ENCODE results near the gene PI16. TPM values are rescaled to one million over a fixed set of nuclear protein-coding genes. Genes with fewer than 3 reads are reported as not detected.
"Not testable (repeated sequence)": the region's sequence is repeated elsewhere in the genome, so short reads cannot be mapped to it uniquely, and the experiment has no call there.

PI16 gene
- total and polyA plus RNA-seq, 2 donors from 2014 or later = 1.7 to 3.5 TPM

DNA sequence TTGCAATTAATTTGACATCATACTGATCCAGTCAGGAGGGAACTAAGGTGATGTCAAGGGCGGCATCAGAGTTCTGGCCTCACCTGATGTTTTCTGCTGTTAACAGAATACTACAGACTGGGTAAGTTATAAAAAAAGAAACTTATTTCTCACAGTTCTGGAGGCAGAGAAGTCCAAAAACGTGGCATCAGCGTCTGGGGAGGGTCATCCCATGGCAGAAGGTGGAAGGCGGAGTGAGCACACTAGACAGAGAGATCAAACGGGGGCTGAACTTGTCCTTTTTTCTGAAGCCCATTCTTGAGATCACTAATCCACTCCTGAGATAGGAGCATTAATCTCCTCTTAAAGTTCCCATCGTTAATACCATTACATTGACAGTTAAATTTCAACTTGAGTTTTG is 34.7 kb downstream of the PI16 start:
- no peak overlapping the region for H3K9ac ChIP-seq (ENCODE audit: low read length in 3 of 3)
- intact Hi-C loops (cut with DNase I) = no loop called here
- no peaks in the 10 kb centered on the region for H3K9me3 ChIP-seq (ENCODE audit: control insufficient read depth in 2 of 3, insufficient read depth in 1 of 3, low read length in 3 of 3)
- H3K27ac ChIP-seq (ENCODE audit: low read depth in 2 of 2, low read length in 2 of 2) = no peak overlapping the region
- FAIRE-seq (no peak), DNase-seq (no peak)
- H3K4me3 ChIP-seq (ENCODE audit: low read length in 3 of 3) = no peak overlapping the region
- peaks cover 4 to 11% (median 5%) of the 10 kb centered on the region in 3 donors for H3K4me1 ChIP-seq (ENCODE audit: control insufficient read depth in 2 of 3, insufficient read depth in 2 of 3, low read depth in 1 of 3, low read length in 3 of 3)
- H3K27me3 ChIP-seq (ENCODE audit: control insufficient read depth, insufficient read depth, low read length) = no peaks in the 10 kb centered on the region
- H3K36me3 ChIP-seq (ENCODE audit: control insufficient read depth in 2 of 3, insufficient read depth in 3 of 3, low read length in 3 of 3) = no peaks in the 10 kb centered on the region
- TF ChIP-seq, protein P1, sequence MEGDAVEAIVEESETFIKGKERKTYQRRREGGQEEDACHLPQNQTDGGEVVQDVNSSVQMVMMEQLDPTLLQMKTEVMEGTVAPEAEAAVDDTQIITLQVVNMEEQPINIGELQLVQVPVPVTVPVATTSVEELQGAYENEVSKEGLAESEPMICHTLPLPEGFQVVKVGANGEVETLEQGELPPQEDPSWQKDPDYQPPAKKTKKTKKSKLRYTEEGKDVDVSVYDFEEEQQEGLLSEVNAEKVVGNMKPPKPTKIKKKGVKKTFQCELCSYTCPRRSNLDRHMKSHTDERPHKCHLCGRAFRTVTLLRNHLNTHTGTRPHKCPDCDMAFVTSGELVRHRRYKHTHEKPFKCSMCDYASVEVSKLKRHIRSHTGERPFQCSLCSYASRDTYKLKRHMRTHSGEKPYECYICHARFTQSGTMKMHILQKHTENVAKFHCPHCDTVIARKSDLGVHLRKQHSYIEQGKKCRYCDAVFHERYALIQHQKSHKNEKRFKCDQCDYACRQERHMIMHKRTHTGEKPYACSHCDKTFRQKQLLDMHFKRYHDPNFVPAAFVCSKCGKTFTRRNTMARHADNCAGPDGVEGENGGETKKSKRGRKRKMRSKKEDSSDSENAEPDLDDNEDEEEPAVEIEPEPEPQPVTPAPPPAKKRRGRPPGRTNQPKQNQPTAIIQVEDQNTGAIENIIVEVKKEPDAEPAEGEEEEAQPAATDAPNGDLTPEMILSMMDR (IDR thresholded peaks at IDR 0.05; ENCODE audit: borderline replicate concordance, extremely low read depth, insufficient read depth) = no peak

DNA sequence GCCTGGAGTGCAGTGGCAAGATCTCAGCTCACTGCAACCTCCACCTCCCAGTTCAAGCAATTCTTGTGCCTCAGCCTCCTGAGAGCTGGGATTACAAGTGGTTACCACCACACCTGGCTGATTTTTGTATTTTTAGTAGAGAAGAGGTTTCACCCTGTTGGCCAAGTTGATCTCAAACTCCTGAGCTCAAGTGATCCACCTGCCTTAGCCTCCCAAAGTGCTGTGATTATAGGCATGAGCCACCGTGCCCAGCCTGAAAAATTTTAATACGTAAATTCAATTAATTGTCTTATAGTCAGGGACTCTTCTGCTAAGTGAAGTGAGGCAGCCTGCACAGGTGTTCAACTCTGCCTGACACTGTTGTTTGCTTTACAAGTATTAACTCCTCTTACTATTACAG is 35.9 kb downstream of the PI16 start:
- FAIRE-seq; H3K9me3 ChIP-seq (ENCODE audit: control insufficient read depth in 2 of 3, insufficient read depth in 1 of 3, low read length in 3 of 3); H3K4me1 ChIP-seq (ENCODE audit: control insufficient read depth in 2 of 3, insufficient read depth in 2 of 3, low read depth in 1 of 3, low read length in 3 of 3); H3K27ac ChIP-seq (ENCODE audit: low read depth in 2 of 2, low read length in 2 of 2); H3K36me3 ChIP-seq (ENCODE audit: control insufficient read depth in 2 of 3, insufficient read depth in 3 of 3, low read length in 3 of 3); intact Hi-C loops (cut with DNase I); H3K4me3 ChIP-seq (ENCODE audit: low read length in 3 of 3); H3K27me3 ChIP-seq (ENCODE audit: control insufficient read depth, insufficient read depth, low read length); DNase-seq; H3K9ac ChIP-seq (ENCODE audit: low read length in 3 of 3): not testable (repeated sequence)

DNA sequence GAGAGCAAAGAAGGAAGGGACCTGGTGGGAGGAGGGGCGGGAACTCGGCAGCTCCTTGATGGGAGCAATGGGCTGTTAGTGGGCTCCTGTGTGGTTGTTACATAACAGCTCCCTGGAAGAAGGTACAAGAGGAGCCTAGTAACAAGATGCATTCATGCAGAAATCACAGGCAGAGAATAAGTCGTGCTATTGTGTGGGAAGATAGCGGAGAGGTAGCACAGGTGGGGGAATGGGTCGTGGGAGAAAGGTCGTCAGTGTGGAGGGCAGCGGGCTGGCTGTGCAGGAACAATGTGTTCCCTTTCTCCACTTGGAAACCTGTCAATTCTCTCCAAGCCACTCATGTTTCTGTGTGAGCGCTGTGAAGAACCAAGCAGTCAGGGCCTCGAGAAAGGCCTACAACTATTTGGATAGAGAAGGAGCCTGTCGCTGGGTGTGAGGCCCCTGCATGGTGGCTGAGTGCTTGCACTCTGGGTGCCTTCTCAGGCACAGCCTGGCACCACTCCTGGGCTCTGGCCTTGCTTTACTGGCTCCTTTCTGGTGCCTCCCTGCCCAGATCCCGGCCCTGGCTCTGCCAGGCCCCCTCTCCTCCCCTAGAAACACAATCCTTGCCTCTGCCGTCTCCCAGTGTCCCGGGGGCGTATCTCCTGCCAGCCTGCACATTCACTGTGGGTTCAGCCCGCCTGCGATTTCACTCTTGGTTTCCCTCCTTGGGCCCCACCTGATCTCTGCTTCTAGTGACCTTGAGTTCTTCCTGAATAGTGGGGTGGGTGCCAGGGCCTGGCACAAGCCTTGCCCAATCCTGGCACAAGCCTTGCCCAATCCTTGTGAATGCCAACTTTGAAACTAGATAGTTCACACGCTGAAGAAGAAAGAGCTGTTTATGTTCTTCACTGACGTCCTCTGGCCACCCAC is 43.5 kb downstream of the PI16 start:
- no peaks in the 10 kb centered on the region for H3K36me3 ChIP-seq (ENCODE audit: control insufficient read depth in 2 of 3, insufficient read depth in 3 of 3, low read length in 3 of 3)
- intact Hi-C loops (cut with DNase I) = no loop called here
- FAIRE-seq = no peak
- H3K4me3 ChIP-seq (ENCODE audit: low read length in 3 of 3) = no peak overlapping the region
- TF ChIP-seq, protein P1 (IDR thresholded peaks at IDR 0.05; ENCODE audit: borderline replicate concordance, extremely low read depth, insufficient read depth) = no peak
- H3K9me3 ChIP-seq (ENCODE audit: control insufficient read depth in 2 of 3, insufficient read depth in 1 of 3, low read length in 3 of 3) = no peaks in the 10 kb centered on the region
- DNase-seq = peak in 2 of 5 donors; percentile 62 to 72
- no peaks in the 10 kb centered on the region for H3K27me3 ChIP-seq (ENCODE audit: control insufficient read depth, insufficient read depth, low read length)
- H3K4me1 ChIP-seq (ENCODE audit: control insufficient read depth in 2 of 3, insufficient read depth in 2 of 3, low read depth in 1 of 3, low read length in 3 of 3) = peaks cover 2 to 20% (median 18%) of the 10 kb centered on the region in 3 donors
- peak overlapping the region; percentile 90 to 93 for H3K27ac ChIP-seq (ENCODE audit: low read depth in 2 of 2, low read length in 2 of 2)
- peak overlapping the region in 1 of 3 donors; percentile 53 for H3K9ac ChIP-seq (ENCODE audit: low read length in 3 of 3)

DNA sequence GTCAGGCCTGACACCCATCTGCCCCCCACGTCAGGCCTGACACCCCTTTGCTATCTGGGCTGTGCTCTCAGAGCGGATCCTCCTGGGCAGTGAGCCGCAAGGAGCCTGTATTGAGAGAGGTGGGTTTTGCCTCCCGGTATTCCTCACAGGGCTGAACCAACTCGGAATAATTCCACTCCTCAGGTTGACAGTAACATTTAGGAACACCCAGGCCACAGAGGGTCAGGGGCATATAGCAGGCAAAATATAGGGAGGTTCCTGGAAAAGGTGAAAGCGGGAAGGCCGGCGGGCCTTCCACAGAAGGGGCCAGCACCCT is 44.1 kb downstream of the PI16 start:
- no peaks in the 10 kb centered on the region for H3K27me3 ChIP-seq (ENCODE audit: control insufficient read depth, insufficient read depth, low read length)
- H3K36me3 ChIP-seq (ENCODE audit: control insufficient read depth in 2 of 3, insufficient read depth in 3 of 3, low read length in 3 of 3) = no peaks in the 10 kb centered on the region
- H3K9me3 ChIP-seq (ENCODE audit: control insufficient read depth in 2 of 3, insufficient read depth in 1 of 3, low read length in 3 of 3) = no peaks in the 10 kb centered on the region
- H3K4me1 ChIP-seq (ENCODE audit: control insufficient read depth in 2 of 3, insufficient read depth in 2 of 3, low read depth in 1 of 3, low read length in 3 of 3) = peaks cover 2 to 20% (median 18%) of the 10 kb centered on the region in 3 donors
- intact Hi-C loops (cut with DNase I) = no loop called here
- peak overlapping the region; percentile 90 to 93 for H3K27ac ChIP-seq (ENCODE audit: low read depth in 2 of 2, low read length in 2 of 2)
- no peak for DNase-seq
- FAIRE-seq = no peak
- TF ChIP-seq, protein P1 (IDR thresholded peaks at IDR 0.05; ENCODE audit: borderline replicate concordance, extremely low read depth, insufficient read depth) = no peak
- H3K4me3 ChIP-seq (ENCODE audit: low read length in 3 of 3) = no peak overlapping the region
- H3K9ac ChIP-seq (ENCODE audit: low read length in 3 of 3) = peak overlapping the region in 1 of 3 donors; percentile 53
